SK-N-MC (cell line): ENCODE results near the gene PPFIA3.

ENCODE experiments used
- EZH2 ChIP-seq: fragments of 200-600 bp; sonication (generic); IDR thresholded peaks from one replicate; pipeline ENCODE4 v1.6.1; 2017; ENCODE audit warnings: antibody characterized with exemption
- POLR2AphosphoS5 ChIP-seq: IDR thresholded peaks from 2 replicates; pipeline ENCODE4 v1.6.1; 2012; ENCODE audit warnings: mild to moderate bottlenecking, low read depth, low read length, borderline replicate concordance

- TF ChIP-seq EZH2 (no peak), POLR2AphosphoS5 (no peak)
Measured at GRCh38 chr19:49098795-49099194, 20.5 kb upstream of the PPFIA3 start.
